GM18502 (cell line): ENCODE measurements around the gene CCDC88C.
"Not testable (repeated sequence)": the region's sequence is repeated elsewhere in the genome, so short reads cannot be mapped to it uniquely, and the experiment has no call there.

ENCODE experiments used
- ATAC-seq: cut with Tn5 transposase; IDR thresholded peaks from one replicate; pipeline ENCODE4 v1.9.1; 2021; ENCODE audit warnings: mild to moderate bottlenecking; ENCODE audit not compliant: unreplicated experiment, poor library complexity

The CCDC88C gene

DNA sequence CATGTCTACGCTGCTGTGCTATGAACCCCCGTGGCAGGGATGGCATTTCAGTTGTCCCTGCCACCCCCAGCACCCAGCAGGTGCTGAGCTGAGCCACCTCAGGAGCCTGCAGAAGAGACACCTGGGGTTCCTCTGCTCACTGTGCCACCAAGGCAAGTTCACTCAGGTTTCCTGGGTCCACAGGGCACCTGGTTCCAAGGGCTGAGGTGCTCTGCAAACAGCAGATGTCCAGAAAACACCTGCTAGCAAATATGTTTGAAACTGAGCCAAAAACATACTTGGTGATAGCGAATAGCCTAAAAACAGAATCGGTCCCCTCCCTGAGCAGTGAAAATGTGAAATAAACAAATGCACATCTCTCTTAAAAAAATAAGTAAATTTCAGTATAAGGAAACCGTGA lies 137.5 kb downstream of the CCDC88C start:
- ATAC-seq, result no peak

DNA sequence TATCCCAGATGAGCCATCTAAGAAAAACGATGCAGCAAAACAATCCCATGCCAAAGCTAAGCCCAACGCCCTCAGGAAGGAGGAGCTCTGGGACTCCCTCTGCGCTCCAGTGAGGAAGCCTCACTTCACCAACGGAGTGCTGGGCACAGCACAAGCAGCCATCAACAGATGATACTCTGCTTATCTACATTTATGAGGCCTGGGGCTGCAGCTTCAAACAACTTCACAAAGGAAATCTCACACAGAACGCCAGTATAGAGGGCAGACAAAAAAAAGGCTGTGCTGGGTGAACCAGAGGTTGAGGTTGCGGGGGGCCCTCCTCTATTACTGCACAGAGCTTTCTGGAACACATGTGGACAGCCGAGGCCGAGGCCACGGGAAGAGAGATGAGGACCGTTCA lies 138.3 kb downstream of the CCDC88C start:
- ATAC-seq, result no peak

DNA sequence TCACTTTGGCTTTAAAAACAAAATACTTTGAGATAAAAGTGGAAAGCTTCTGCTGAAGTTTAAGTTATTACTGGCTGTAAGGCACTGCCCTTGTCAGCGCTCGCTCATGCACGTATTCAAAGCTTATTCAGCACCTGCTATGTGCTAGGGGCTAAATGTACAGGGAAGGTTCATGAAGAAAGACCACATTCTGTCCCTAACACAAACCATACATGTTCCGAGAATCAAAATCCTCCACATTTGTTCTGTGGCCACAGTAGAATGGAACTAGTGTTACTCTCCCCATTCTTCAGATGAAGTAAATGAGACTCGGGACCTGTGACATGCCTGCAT lies 139.3 kb downstream of the CCDC88C start:
- ATAC-seq, result no peak

DNA sequence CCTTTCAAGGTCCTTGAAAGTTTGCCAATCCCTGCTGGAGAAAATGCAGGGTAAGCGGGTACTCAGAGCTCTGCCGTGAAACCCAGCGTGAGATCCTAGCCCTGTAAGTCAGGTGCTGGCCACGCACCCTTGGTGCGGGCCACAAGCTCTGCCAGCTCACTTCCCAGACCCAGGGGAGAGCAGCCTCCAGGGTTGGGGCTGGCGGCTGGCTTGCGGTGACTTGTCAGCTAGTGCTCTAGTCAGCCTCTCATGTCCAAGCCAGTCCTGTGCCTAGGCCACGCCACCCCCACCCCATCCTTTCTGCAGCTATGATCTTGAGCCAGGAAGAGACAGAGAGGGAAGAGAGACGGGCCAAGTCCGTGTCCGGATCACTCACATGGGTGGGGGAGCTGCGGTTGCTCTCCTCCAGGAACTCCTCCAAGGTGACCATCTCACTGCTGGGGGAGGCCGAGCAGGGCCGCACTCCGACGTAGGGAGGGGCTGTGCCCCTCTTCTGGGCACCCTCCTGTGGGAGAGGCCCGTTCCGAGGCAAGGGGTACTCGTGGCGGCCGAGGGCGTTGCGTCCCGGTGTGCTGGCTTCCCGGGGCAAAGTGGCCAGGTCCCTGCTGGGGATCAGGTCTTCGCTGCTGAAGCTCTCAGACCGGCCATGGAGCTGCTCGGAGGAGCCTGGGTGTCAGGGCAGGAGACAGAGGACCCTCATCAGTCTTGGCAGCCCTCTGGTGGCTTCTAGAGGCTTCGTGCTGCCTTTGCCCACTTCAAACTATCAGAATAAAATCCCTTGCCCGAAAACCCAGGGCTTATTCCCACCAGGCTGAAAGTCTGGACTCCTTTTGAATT lies 139.9 kb downstream of the CCDC88C start:
- ATAC-seq, result no peak

DNA sequence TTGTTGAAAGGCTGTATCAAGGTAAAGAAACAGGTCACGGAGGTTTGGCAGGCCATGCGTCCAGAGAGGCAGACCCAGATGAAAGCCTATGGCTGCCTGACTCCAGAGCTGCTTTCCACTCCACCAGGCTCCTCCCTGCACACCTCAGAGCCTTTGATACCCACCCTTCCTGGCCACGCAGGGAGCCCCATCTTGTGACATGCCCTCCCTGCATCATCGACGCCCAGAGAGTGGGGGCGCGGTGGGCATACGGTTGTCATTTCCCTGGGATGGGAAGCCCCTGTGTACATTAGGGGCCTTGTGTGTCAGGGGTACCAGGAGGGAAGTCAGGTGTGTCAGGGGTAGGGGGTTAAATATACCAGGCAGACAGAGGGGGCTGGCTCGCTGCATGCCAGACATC lies 142.8 kb downstream of the CCDC88C start:
- no peak for ATAC-seq

DNA sequence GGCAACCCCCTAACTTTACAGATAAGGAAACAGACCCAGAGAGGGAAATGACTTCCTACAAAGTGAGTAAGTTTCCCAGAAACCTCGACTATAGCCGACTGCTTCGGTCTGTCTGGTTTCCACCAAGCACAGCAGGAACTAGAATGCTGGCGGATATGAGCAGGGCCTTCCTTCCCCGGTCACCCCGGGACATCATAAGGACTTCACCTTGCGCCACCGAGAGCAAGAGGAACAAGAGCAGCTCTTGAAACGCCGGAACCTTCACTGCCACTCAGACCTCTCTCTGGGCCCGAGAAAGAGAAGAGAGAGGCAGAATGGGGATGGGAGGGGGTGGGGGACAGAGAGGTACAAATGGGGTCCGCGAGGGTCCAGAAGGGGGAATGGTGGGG lies 143.7 kb downstream of the CCDC88C start:
- no peak for ATAC-seq

DNA sequence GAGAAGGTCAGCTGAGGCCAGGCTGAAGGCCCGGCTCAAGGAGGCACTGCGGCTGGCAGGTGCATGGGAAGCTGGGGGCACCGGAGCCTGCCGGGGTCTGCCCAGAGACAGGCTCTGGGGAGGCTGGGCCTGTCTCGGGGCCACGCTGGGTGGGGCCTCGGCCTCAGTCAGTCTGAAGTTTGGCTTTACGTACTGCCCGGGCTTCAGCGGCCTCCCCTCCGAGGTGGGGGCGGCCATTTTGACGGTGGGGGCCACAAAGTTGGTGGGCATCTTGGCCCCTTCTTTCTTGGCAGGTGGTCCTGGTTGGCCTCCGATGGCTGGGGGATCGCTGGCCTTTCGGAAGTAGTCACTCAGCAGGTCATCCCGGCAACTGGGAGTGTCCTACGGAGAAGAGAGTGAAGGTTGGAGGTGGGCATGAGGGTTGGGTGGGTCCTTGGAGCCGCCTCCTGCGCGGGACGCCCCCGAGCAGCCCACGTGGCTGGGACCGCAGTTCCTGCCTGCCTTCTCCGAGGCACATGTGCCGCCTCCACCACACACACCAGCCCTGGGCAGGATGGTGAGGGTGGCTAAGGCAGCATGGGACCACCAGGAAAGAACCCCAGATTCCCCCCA lies 144.2 kb downstream of the CCDC88C start:
- no peak for ATAC-seq

DNA sequence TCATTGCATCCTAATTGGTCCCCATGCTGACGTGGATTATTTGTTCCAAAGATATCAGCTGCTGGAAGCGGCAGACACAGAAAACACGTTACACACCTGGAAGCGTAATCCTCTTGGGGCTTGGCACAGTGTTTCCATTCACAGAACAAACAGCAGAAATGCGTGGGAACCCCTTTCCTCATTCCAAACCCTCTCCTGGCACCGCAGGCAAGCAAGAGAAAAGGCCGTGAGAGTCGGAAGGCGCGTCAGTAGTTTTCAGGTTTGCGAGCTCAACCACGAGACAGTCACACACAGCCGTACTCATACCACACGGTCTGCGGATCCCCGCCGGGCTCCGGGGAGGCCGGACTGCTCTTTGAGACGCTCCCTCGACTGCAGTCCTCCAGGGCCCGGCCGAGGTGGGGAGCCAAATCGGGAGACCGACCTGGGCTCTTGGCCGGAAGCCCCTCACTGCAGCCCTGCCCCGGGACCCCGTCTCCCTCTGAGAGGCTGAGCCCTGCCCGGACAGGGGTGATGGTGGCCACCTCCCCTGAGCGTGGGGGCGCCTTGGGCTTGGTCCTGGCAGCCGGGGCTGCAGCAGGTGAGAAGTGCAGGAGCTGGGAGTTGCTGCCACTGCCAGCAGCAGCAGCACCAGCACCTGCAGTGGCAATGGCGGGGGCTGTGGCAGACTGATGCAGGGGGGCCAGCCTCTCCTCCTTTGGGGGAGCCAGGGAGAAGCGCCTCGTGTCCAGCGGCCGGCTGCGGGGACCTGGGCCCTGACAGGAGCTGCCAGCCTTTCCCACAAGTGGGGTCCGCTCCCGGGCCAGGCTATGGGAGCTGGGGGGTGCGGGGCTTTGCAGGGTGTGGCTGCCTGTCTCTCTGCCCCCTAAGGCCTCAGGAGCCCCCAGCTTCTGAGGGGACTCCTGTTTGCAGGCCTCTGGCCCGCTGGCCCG lies 145.0 kb downstream of the CCDC88C start:
- ATAC-seq, result no peak

DNA sequence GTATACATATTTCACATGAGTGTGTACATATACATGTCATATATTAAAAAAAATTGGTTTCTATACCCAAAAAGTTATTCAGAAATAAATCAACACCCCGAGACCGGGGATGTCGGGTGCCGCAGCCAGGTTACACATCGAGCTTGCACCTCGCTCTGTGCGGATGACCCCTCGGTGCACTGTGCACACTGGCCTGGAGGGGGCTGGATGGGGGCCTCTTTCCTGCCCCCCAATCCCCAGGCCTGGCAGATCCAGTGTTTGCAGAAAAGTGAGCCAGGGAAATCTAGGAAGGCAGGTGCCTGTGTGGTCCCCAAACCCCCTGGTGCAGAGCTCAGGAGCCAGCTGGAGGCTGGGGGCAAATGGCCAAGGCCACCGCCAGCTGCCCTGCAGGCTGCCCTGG lies 146.0 kb downstream of the CCDC88C start:
- no peak for ATAC-seq

DNA sequence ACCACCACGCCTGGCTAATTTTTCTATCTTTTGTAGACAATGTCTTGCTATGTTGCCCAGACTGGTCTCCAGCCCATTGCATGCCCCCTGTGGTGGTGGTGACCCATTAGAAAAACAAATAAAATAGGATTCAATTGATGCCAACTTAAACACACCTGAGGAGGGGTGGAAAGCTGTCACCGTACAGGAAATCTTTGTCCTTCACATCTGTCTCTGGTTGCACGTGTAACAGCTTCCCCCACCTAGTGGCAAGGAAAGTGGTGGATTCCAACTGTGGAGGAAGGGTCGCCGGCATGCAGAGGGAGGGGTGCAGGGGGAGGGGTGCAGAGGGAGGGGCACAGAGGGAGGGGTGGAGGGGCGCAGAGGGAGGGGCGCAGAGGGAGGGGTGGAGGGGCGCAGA lies 147.0 kb downstream of the CCDC88C start:
- no peak for ATAC-seq

DNA sequence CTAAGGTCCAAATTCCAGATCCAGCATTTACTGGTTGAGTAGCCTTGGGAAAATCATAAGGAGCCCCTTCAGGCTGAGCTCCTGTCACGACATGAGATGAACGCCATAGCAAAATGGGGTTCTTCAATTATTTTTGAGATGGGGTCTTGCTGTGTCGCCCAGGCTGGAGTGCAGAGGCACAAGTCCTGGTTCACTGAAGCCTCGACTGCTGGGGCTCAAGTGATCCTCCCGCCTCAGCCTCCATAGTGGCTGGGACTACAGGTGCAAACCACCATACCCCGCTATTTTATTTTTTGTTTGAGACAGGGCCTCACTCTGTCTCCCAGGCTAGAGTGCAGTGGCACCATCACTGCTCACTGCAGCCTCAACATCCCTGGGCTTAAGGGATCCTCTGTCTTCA lies 147.4 kb downstream of the CCDC88C start:
- no peak for ATAC-seq

DNA sequence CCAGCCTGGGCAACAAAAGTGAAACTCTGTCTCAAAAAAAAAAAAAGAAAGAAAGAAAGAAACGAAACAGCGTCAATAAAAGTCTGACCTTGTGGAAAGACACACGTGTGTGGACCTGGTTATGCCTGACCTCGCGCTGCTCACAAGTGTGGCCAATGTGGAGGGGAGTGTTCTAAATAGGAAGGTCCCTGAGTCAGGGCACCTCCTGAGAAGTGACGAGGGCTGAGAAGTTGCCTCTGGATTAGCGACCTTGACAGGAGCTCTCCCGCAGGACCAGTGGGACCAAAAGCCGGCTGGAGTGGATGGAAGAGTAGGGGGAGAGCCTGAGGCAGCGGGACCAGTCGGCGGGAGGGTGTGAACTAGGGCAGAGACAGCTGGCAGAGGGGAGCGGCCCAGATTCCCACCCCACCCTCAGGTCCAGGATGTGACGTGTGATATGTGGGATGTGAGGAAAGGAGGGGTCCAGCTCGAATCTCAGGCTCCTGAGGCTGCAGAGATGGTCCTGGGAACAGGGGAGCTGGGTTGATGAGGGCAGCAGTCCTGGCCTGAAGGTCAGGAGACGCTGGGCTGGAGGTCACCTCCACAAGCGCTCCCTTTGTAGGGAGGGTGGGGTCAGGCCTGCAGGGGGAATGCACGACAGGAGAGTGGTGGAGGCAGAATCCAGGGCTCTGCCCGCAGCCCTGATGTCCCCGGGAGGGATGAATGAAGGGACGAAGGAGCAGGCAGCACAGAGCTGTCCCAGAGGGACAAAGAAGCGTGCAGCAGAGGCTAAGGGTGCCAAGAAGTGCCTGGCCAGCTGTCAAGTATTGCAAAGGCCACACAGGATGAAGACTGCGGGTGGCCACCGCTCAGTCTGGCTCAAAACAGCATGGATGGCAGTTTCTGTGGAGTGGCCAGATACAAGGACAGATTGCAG lies 148.3 kb downstream of the CCDC88C start:
- ATAC-seq, result no peak

DNA sequence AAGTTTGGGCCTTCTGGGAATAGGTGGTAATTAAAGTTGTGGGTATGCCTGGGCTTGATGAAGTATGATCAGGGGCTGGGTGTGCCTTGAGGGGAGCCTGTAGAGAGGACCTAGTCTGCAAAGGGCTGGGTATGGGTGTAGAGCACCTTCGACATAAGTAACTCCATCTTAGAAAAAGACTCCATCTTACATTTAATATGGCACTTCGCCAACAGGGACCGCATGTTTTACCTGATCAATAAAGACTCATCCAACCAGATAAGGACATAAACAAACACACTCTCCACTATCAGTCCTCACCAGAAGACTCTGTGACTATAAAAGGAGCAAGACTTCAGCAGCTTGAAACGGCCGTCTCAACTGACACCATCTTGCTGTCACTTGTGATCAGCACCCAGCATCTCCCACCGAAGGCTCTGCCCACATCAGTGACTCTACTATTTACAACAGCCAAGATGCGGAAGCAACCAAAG lies 149.6 kb downstream of the CCDC88C start:
- ATAC-seq, result no peak

DNA sequence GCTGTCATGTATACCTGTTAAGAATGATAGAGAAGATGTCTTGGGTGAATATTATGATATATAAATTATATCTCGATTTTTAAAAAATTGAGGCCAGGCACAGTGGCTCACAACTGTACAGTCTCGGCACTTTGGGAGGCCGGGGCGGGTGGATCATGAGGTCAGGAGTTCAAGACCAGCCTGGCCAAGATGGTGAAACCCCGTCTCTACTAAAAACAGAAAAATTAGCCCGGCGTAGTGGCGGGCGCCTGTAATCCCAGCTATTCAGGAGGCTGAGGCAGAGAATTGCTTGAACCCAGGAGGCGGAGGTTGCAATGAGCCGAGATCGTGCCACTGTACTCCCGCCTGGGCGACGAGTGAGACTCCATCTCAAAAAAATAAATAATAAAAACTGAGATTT lies 151.3 kb downstream of the CCDC88C start:
- ATAC-seq, result not testable (repeated sequence)

DNA sequence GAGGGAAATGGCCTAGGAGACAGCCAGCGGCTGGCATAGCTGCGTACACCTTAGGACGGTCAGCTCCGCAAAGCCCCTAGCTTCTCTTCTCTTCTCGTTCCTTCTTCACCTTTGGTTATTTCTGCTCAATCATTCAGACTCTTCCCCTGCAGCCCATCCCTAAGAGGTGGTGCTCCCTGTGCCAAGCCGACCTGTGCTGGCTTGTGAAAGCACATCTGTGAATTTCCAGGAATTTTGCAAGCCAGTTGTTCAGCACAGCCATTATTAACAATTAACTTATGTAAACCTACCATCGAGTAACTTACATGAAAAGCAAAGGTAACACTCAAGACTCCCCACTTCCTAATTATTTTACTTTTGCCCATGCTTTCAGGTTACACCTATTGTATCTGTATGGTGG lies 152.2 kb downstream of the CCDC88C start:
- ATAC-seq, result no peak

DNA sequence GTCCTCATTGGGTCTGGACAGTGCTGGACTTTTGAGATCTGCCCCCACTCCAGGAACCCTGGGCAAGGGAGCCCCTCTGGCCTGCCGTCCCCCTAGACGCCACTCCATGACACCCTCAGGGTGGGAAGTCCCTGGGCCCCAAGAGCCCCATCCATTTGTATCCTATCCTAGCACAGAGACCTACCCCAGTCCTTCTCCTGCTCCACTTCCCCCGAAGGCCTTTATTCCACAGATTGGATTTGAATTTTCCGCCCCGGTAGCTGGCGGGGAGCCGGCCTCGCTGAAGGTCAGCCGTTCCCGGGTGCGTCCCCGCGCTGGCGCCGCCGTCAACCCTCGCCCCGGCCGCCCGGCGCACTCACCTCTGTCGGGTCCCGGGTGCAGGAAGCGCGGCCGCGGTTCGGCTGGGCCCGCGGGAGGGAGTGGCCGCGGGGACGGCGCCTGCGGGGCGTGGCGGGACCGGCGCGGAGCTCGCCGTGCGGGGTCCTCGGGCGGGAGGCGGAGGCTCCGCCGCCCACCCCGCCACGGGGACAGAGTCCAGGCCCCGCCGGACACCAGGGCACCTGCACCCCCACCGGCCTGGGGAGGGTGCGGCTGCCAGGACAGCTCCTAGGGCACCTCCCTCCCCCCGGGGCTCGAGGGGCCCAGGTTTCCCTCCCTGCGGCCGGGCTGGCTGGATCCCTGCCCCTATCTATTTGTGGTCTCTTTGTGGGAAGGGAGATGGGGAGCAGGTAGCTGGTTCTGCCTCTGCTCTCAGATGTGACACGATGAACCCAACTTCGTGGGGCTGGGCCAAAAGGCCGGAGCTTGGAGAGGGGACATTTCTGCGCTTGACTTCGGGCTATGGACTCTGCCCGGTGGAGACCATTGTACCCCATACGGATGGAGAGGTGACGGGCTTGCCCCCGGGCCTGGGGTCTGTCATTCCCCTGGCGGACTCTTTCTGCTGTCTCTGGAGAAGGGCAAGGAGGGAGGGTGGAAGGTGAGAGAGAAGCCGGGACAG lies 153.2 kb downstream of the CCDC88C start:
- ATAC-seq, result no peak

DNA sequence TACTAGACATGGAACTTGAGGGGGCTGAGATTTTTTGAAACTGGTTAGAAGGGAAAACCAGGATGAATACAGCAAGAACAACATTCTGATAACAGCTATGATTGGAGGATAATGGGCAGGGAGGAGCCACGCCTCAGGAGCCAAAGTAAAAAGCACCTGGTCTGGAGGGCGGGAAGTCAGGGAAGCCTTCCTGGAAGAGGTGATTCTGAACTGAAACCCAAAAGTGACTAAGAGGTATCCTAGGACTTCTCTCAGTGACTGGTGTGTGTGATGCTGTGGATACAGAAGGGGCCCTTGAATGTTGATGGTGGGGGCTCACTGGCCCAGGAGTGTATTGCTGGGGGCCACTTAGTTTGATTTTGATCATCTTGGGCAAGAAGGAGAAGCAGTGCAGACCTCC lies 154.3 kb downstream of the CCDC88C start:
- no peak for ATAC-seq

DNA sequence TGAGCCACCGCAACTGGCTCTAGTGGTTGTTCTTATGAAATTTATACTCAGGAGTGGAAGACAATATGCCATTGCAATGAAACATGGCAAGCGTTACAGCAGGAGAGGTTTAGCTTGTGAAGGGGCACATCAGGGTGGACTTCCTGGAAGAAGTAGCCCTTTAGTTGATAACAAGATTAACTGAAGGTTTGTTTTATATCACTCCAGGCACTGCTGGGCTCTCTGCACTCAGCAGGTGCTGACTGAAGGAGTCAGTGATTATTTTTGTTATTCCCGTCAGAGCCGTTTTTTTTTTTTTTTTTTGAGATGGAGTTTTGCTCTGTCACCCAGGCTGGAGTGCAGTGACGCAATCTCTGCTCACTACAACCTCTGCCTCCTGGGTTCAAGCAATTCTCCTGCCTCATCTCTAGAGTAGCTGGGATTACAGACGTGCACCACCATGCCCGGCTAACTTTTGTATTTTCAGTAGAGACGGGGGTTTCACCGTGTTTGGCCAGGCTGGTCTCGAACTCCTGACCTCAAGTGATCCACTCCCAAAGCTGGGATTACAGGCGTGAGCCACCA lies 155.6 kb downstream of the CCDC88C start:
- no peak for ATAC-seq

DNA sequence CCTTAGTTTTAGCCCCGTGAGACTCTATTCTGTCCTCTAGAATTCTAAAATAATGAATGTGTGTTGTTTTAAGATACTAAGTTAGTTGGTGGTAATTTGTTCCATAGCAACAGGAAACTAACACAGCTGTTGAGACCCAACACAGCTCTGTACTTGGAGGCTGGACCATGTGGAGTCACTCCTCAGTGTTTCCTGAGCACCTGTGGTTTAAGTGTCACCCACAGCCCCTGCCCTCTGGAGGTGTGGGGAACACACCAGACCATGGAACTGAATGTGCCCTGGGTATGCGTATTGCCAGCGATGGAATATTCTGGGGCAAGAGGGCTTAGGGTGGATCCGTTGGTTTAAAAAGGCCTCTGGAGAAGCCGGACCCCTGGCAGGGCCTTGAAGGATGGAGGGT lies 156.5 kb downstream of the CCDC88C start:
- no peak for ATAC-seq
